Caco-2 (cell line): ENCODE data around the gene CBFA2T2. TPM values are rescaled to one million over a fixed set of nuclear protein-coding genes. Genes with fewer than 3 reads are reported as not detected.
"Not testable (repeated sequence)": the region's sequence is repeated elsewhere in the genome, so short reads cannot be mapped to it uniquely, and the experiment has no call there.

Experiments
- BruUV-seq: library from RNA; stranded (reverse); fragments of 400-500 nt; replicated peaks from 2 replicates; lab custom pipeline; 2021; lab: Mats Ljungman, UMichigan
- CTCF ChIA-PET: fragments of 300-600 bp; sonication (Branson Sonifier 250); formaldehyde crosslinking; loops from one replicate; lab custom pipeline; 2022; ENCODE audit warnings: antibody characterized with exemption; lab: Charles Lee
- POLR2A ChIA-PET: fragments of 300-600 bp; sonication (Branson Sonifier 250); formaldehyde crosslinking; loops from one replicate; lab custom pipeline; 2022; ENCODE audit warnings: antibody characterized with exemption; lab: Charles Lee
- DNase-seq, 2 experiments: peaks; one replicate each; pipeline versions ENCODE4 v3.0.0 to v3.0.0-alpha.2; 2020 to 2022
- H3K27me3 ChIP-seq: replicated peaks from 2 replicates; pipeline ENCODE4 v1.6.0; 2011; ENCODE audit warnings: low read length; ENCODE audit not compliant: control insufficient read depth, insufficient read depth
- H3K36me3 ChIP-seq: 2 replicates; pipeline ENCODE4 v1.5.1; 2011; ENCODE audit warnings: low read length; ENCODE audit not compliant: control insufficient read depth, insufficient read depth
- H3K4me1 ChIP-seq: fragments of 250-450 bp; sonication (Bioruptor Pico); 2 replicates; pipeline ENCODE4 v1.5.1; 2020; ENCODE audit warnings: mild to moderate bottlenecking
- H3K4me3 ChIP-seq: 2 replicates; pipeline ENCODE4 v1.5.1; 2011; ENCODE audit warnings: low read depth, mild to moderate bottlenecking, control low read depth, low read length
- H3K9me3 ChIP-seq: fragments of 250-450 bp; sonication (Bioruptor Pico); 2 replicates; pipeline ENCODE4 v1.5.1; 2020; ENCODE audit warnings: mild to moderate bottlenecking, moderate library complexity
- H3K27ac Mint-ChIP-seq: one replicate; pipeline ENCODE4 v1.8.0; 2022; ENCODE audit warnings: mixed read lengths; ENCODE audit not compliant: unreplicated experiment
- H3K27me3 Mint-ChIP-seq: one replicate; pipeline ENCODE4 v1.8.0; 2022; ENCODE audit warnings: mixed read lengths; ENCODE audit not compliant: insufficient read depth, unreplicated experiment
- H3K36me3 Mint-ChIP-seq: one replicate; pipeline ENCODE4 v1.8.0; 2022; ENCODE audit warnings: mild to moderate bottlenecking, mixed read lengths; ENCODE audit not compliant: insufficient read depth, unreplicated experiment
- H3K4me1 Mint-ChIP-seq: one replicate; pipeline ENCODE4 v1.8.0; 2022; ENCODE audit warnings: low read depth, mixed read lengths; ENCODE audit not compliant: unreplicated experiment
- H3K4me3 Mint-ChIP-seq: one replicate; pipeline ENCODE4 v1.8.0; 2022; ENCODE audit warnings: mild to moderate bottlenecking, moderate library complexity, mixed read lengths; ENCODE audit not compliant: unreplicated experiment
- H3K9me3 Mint-ChIP-seq: one replicate; pipeline ENCODE4 v1.8.0; 2022; ENCODE audit warnings: mixed read lengths; ENCODE audit not compliant: unreplicated experiment
- CTCF ChIP-seq, 2 experiments: fragments of 200-600 bp in 1 of 2; IDR thresholded peaks; 1 replicate in 1 of 2; 2 replicates in 1 of 2; pipeline versions ENCODE4 v1.5.1 to v1.8.0; 2011 to 2022; ENCODE audit warnings: antibody characterized with exemption in 1 of 2, control low read depth in 1 of 2, inconsistent platforms in 1 of 2, low read depth in 1 of 2, low read length in 1 of 2, mild to moderate bottlenecking in 1 of 2, moderate library complexity in 1 of 2; ENCODE audit not compliant: insufficient read depth in 1 of 2, severe bottlenecking in 1 of 2, unreplicated experiment in 1 of 2
- intact Hi-C: fragments of 100-400 bp; cut with micrococcal nuclease; formaldehyde crosslinking; loops from one replicate; pipeline ENCODE4 v1.10.0; 2022; ENCODE audit not compliant: unreplicated experiment
- total RNA-seq: library from RNA; stranded (reverse); gene quantifications from 2 replicates; pipeline ENCODE4 v1.2.3, GENCODE V29; 2022

CBFA2T2 gene
- total RNA-seq, 1 experiment from 2014 or later, result 30.6 TPM

- Histone ChIP-seq H3K4me3 (no peak overlapping the region), H3K27me3 (no peaks in the 10 kb centered on the region), H3K36me3 (no peaks in the 10 kb centered on the region), H3K4me1 (peaks cover 14% of the 10 kb centered on the region), H3K9me3 (peaks cover 8% of the 10 kb centered on the region; the same call in 1 of the 2 replicates)
- no peaks in the 10 kb centered on the region for H3K27me3 Mint-ChIP-seq
- intact Hi-C loops, result no loop called here
- BruUV-seq, result no TSS peak
- CTCF ChIA-PET, result no interaction called here
- no peak overlapping the region for H3K4me3 Mint-ChIP-seq
- no peak for TF ChIP-seq CTCF (IDR thresholded peaks at IDR 0.05; ENCODE audit: insufficient read depth in 1 of 2, low read depth in 1 of 2, low read length in 1 of 2, severe bottlenecking in 1 of 2, unreplicated experiment in 1 of 2)
- H3K27ac Mint-ChIP-seq, result peak overlapping the region; percentile 4
- peaks cover 15% of the 10 kb centered on the region for H3K4me1 Mint-ChIP-seq
- POLR2A ChIA-PET, result interaction anchor here (0.7 kb wide), 1 partner anchor 26 kb away, joined by 3 read pairs; the partner anchor contains the start of gene PXMP4
- DNase-seq, result no peak
- no peaks in the 10 kb centered on the region for H3K36me3 Mint-ChIP-seq
- H3K9me3 Mint-ChIP-seq, result peaks cover 19% of the 10 kb centered on the region
These were observed 204.7 kb downstream of the CBFA2T2 start for GRCh38 chr20:33694639-33695012.

GRCh38 chr20:33696448-33696847 lies 206.6 kb downstream of the CBFA2T2 start:
- POLR2A ChIA-PET, result interaction anchor here (0.6 kb wide), 1 partner anchor 34 kb away, joined by 3 read pairs; no protein-coding TSS in a partner anchor

GRCh38 chr20:33697129-33697528 lies 207.2 kb downstream of the CBFA2T2 start:
- H3K4me1 Mint-ChIP-seq, result peaks cover 9% of the 10 kb centered on the region
- Histone ChIP-seq H3K4me3 (no peak overlapping the region), H3K27me3 (no peaks in the 10 kb centered on the region), H3K9me3 (peaks cover 21% of the 10 kb centered on the region; the same call in 1 of the 2 replicates), H3K36me3 (no peaks in the 10 kb centered on the region), H3K4me1 (peaks cover 7% of the 10 kb centered on the region; the same call in 1 of the 2 replicates)
- CTCF ChIA-PET, result no interaction called here
- TF ChIP-seq CTCF (IDR thresholded peaks at IDR 0.05; ENCODE audit: insufficient read depth in 1 of 2, low read depth in 1 of 2, low read length in 1 of 2, severe bottlenecking in 1 of 2, unreplicated experiment in 1 of 2), result no peak
- no TSS peak for BruUV-seq
- peaks cover 10% of the 10 kb centered on the region for H3K36me3 Mint-ChIP-seq
- H3K4me3 Mint-ChIP-seq, result no peak overlapping the region
- H3K27me3 Mint-ChIP-seq, result no peaks in the 10 kb centered on the region
- H3K27ac Mint-ChIP-seq, result no peak overlapping the region
- no peak for DNase-seq
- H3K9me3 Mint-ChIP-seq, result peaks cover 19% of the 10 kb centered on the region
- intact Hi-C loops, result no loop called here
- POLR2A ChIA-PET, result no interaction called here

More at GRCh38 chr20:33696448-33696847, 206.6 kb downstream of the CBFA2T2 start:
- Mint-ChIP-seq H3K9me3 (peaks cover 19% of the 10 kb centered on the region), H3K27me3 (no peaks in the 10 kb centered on the region), H3K4me3 (no peak overlapping the region), H3K4me1 (peaks cover 9% of the 10 kb centered on the region), H3K27ac (no peak overlapping the region), H3K36me3 (peaks cover 10% of the 10 kb centered on the region)
- no peak for TF ChIP-seq CTCF (IDR thresholded peaks at IDR 0.05; ENCODE audit: insufficient read depth in 1 of 2, low read depth in 1 of 2, low read length in 1 of 2, severe bottlenecking in 1 of 2, unreplicated experiment in 1 of 2)
- CTCF ChIA-PET, result no interaction called here
- Histone ChIP-seq H3K9me3 (peaks cover 18% of the 10 kb centered on the region; the same call in 1 of the 2 replicates), H3K36me3 (no peaks in the 10 kb centered on the region), H3K27me3 (no peaks in the 10 kb centered on the region), H3K4me3 (no peak overlapping the region), H3K4me1 (peaks cover 7% of the 10 kb centered on the region; the same call in 1 of the 2 replicates)
- intact Hi-C loops, result no loop called here
- BruUV-seq, result no TSS peak
- DNase-seq, result no peak

- intact Hi-C loops, POLR2A ChIA-PET, H3K4me1 Mint-ChIP-seq, H3K27me3 ChIP-seq, H3K27me3 Mint-ChIP-seq, DNase-seq, H3K4me3 Mint-ChIP-seq, H3K27ac Mint-ChIP-seq, BruUV-seq, CTCF ChIA-PET, H3K36me3 ChIP-seq, H3K4me1 ChIP-seq, H3K4me3 ChIP-seq: not testable (repeated sequence)
- Mint-ChIP-seq H3K36me3 (peaks cover 10% of the 10 kb centered on the region), H3K9me3 (peaks cover 31% of the 10 kb centered on the region)
- peaks cover 21% of the 10 kb centered on the region for H3K9me3 ChIP-seq
These were observed 209.1 kb downstream of the CBFA2T2 start for GRCh38 chr20:33698966-33699365.
